Endodermal cell (in vitro differentiated cells): ENCODE data around the gene ABCA8. TPM values are rescaled to one million over a fixed set of nuclear protein-coding genes. Genes with fewer than 3 reads are reported as not detected.
"Not testable (repeated sequence)": the region's sequence is repeated elsewhere in the genome, so short reads cannot be mapped to it uniquely, and the experiment has no call there.

Experiments
- DNase-seq: peaks from one replicate; pipeline ENCODE4 v3.0.0-alpha.2; 2017
- H3K27ac ChIP-seq: 2 replicates; pipeline ENCODE4 v1.5.1; 2013; ENCODE audit warnings: mild to moderate bottlenecking, low read depth, low read length, moderate library complexity
- H3K27me3 ChIP-seq: 2 replicates; pipeline ENCODE4 v1.6.1; 2013; ENCODE audit warnings: mild to moderate bottlenecking, low read length, moderate library complexity; ENCODE audit not compliant: insufficient read depth, control insufficient read depth, poor library complexity, severe bottlenecking
- H3K36me3 ChIP-seq: 2 replicates; pipeline ENCODE4 v1.7.0; 2013; ENCODE audit warnings: mild to moderate bottlenecking, low read length, moderate library complexity; ENCODE audit not compliant: control insufficient read depth, insufficient read depth
- H3K4me1 ChIP-seq: one replicate; pipeline ENCODE4 v1.7.0; 2013; ENCODE audit warnings: low read length; ENCODE audit not compliant: control insufficient read depth, insufficient read depth
- H3K4me3 ChIP-seq: 2 replicates; pipeline ENCODE4 v1.5.1; 2013; ENCODE audit warnings: mild to moderate bottlenecking, low read length, moderate library complexity
- H3K9ac ChIP-seq: 2 replicates; pipeline ENCODE4 v1.6.1; 2013; ENCODE audit warnings: mild to moderate bottlenecking, low read length, moderate library complexity; ENCODE audit not compliant: poor library complexity, severe bottlenecking; ENCODE audit errors: extremely low read depth
- H3K9me3 ChIP-seq: 2 replicates; pipeline ENCODE4 v1.6.1; 2013; ENCODE audit warnings: mild to moderate bottlenecking, low read length, moderate library complexity; ENCODE audit not compliant: control insufficient read depth
- H3K27ac Mint-ChIP-seq: 2 replicates; pipeline ENCODE4 v1.8.0; 2020; ENCODE audit warnings: mixed read lengths
- H3K27me3 Mint-ChIP-seq: 2 replicates; pipeline ENCODE4 v1.8.0; 2021; ENCODE audit warnings: mild to moderate bottlenecking, mixed read lengths; ENCODE audit not compliant: insufficient read depth
- H3K36me3 Mint-ChIP-seq: 2 replicates; pipeline ENCODE4 v1.8.0; 2020; ENCODE audit warnings: low read depth, mixed read lengths
- H3K4me1 Mint-ChIP-seq: 2 replicates; pipeline ENCODE4 v1.8.0; 2020; ENCODE audit warnings: mixed read lengths
- H3K4me3 Mint-ChIP-seq: 2 replicates; pipeline ENCODE4 v1.8.0; 2020; ENCODE audit warnings: mild to moderate bottlenecking, moderate library complexity, mixed read lengths
- H3K9me3 Mint-ChIP-seq: 2 replicates; pipeline ENCODE4 v1.8.0; 2020; ENCODE audit warnings: mild to moderate bottlenecking, mixed read lengths
- WGBS, 2 experiments: methylation state at CpG; one replicate each; pipeline versions ENCODE4 v1.1.5 to v1.1.7; 2013; ENCODE audit warnings: missing lambda C conversion rate in 2 of 2, mixed read lengths in 1 of 2; ENCODE audit not compliant: insufficient coverage in 1 of 2, insufficient read length in 1 of 2; 5-methylcytosine and 5-hydroxymethylcytosine counted together
- total RNA-seq, 2 donors: library from RNA; stranded (reverse); fragmentation: NEBNext Ultra II Directional in 1 of 2; extraction: Animal tissue kit (Norgen Biotek cat#: 25700) in 1 of 2; gene quantifications; 2 replicates in 1 of 2; 3 replicates in 1 of 2; pipeline ENCODE4 v1.2.1, GENCODE V29; 2021
- TF ChIP-seq, protein P1 (sequence below): fragments of 200-600 bp; sonication (generic); conservative IDR thresholded peaks from 2 replicates; pipeline ENCODE4 v1.5.0; 2021; ENCODE audit warnings: antibody characterized with exemption, mild to moderate bottlenecking

Gene ABCA8
- total RNA-seq, 2 donors from 2014 or later = not detected

DNA sequence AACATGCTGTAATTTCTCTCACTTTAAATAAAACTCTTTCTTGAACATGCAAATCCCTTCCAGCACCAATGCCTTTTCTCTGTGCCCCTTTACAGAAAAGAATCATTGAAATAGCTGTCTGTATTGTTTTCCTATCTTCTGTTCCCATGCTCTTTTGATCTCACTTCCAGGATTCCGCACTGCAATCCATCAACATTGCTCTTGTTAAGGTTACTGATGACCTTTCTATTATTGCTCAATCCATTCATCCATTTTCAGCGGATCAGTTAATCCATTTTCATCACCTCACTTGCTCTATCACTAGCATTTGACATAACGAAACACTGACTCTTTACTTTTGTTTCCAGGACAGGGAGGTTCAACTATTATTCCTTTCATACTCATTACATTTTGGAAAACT, 130.5 kb downstream of the ABCA8 start:
- DNase-seq = no peak
- no peaks in the 10 kb centered on the region for H3K36me3 Mint-ChIP-seq
- Histone ChIP-seq H3K27me3 (no peaks in the 10 kb centered on the region), H3K4me1 (peaks cover 9% of the 10 kb centered on the region), H3K4me3 (no peak overlapping the region), H3K9ac (no peak overlapping the region), H3K36me3 (no peaks in the 10 kb centered on the region), H3K9me3 (no peaks in the 10 kb centered on the region), H3K27ac (no peak overlapping the region)
- peaks cover 18% of the 10 kb centered on the region for H3K4me1 Mint-ChIP-seq
- TF ChIP-seq, protein P1, sequence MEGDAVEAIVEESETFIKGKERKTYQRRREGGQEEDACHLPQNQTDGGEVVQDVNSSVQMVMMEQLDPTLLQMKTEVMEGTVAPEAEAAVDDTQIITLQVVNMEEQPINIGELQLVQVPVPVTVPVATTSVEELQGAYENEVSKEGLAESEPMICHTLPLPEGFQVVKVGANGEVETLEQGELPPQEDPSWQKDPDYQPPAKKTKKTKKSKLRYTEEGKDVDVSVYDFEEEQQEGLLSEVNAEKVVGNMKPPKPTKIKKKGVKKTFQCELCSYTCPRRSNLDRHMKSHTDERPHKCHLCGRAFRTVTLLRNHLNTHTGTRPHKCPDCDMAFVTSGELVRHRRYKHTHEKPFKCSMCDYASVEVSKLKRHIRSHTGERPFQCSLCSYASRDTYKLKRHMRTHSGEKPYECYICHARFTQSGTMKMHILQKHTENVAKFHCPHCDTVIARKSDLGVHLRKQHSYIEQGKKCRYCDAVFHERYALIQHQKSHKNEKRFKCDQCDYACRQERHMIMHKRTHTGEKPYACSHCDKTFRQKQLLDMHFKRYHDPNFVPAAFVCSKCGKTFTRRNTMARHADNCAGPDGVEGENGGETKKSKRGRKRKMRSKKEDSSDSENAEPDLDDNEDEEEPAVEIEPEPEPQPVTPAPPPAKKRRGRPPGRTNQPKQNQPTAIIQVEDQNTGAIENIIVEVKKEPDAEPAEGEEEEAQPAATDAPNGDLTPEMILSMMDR = no peak
- no peak overlapping the region for H3K27ac Mint-ChIP-seq
- H3K9me3 Mint-ChIP-seq = no peaks in the 10 kb centered on the region
- H3K27me3 Mint-ChIP-seq = no peaks in the 10 kb centered on the region
- whole genome bisulfite sequencing, 2 experiments = 69 to 91% methylated on average over 3 of the region's 3 CpGs
- no peak overlapping the region for H3K4me3 Mint-ChIP-seq

DNA sequence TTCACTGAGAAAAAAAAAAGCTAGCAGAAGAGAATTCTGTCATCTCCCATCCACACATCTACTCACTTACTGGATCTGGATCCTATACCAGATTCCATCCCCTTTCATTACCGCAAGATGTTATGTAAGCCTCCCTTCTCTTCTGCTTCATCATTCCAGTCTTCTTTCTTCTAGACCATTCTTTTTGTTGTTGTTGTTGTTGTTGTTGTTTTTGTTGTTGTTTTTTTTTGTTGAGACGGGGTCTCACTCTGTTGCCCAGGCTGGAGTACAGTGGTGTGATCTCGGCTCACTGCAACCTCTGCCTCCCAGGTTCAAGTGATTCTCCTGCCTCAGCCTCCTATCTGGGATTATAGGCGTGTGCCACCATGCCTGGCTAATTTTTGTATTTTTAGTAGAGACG, 131.0 kb downstream of the ABCA8 start:
- not testable (repeated sequence) for H3K27me3 Mint-ChIP-seq, H3K36me3 ChIP-seq, DNase-seq, H3K27me3 ChIP-seq, H3K27ac Mint-ChIP-seq, H3K9me3 ChIP-seq, H3K27ac ChIP-seq, H3K4me1 ChIP-seq, H3K9me3 Mint-ChIP-seq, H3K36me3 Mint-ChIP-seq, H3K4me3 Mint-ChIP-seq, H3K9ac ChIP-seq, H3K4me3 ChIP-seq
- peaks cover 16% of the 10 kb centered on the region for H3K4me1 Mint-ChIP-seq
- 89 to 98% methylated on average over 4 to 5 of the region's 5 CpGs for WGBS, 2 experiments

DNA sequence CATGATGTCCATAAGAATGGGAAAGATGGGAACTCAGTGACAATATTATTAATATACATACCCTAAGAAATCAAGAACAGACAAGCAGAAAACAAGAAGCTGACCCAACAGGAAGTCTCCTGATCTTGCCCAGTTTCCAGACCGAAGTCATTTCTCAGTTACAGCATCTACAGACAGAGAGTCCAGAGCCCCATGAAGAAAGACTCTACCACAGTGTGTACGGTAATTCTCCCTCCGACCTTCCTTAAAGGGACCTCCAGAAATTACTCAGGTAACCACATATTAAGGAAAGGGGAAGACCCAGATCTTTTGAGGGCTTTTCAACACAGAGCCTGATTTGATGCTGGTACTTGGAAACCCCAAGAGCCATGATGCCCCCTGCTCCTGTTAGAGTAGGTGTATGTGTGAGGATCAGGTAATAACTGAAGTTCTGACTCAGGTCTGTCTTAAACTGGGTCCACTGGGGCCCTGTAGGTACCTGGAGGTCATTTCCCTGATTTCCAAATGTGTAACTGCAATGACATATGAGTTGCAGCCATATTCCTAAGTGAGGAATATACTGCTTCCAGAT, 132.4 kb downstream of the ABCA8 start:
- TF ChIP-seq, protein P1 = no peak
- 92% methylated on average over 2 to 3 of the region's 3 CpGs for WGBS, 2 experiments
- Mint-ChIP-seq H3K4me1 (peaks cover 16% of the 10 kb centered on the region), H3K27me3 (no peaks in the 10 kb centered on the region), H3K4me3 (no peak overlapping the region), H3K27ac (no peak overlapping the region), H3K9me3 (no peaks in the 10 kb centered on the region), H3K36me3 (no peaks in the 10 kb centered on the region)
- no peaks in the 10 kb centered on the region for H3K9me3 ChIP-seq
- DNase-seq = no peak
- no peak overlapping the region for H3K27ac ChIP-seq
- H3K9ac ChIP-seq = no peak overlapping the region
- peaks cover 9% of the 10 kb centered on the region for H3K4me1 ChIP-seq
- H3K27me3 ChIP-seq = no peaks in the 10 kb centered on the region
- no peak overlapping the region for H3K4me3 ChIP-seq
- H3K36me3 ChIP-seq = no peaks in the 10 kb centered on the region
